GM23248 (cell line): Measurements from ENCODE around the gene OSTN. TPM values are rescaled to one million over a fixed set of nuclear protein-coding genes. Genes with fewer than 3 reads are reported as not detected.

Experiments
- DNase-seq: peaks from one replicate; pipeline ENCODE4 v3.0.0-alpha.2; 2015
- H2AFZ ChIP-seq: fragments of 200-600 bp; sonication (generic); 2 replicates; pipeline ENCODE4 v1.6.1; 2016; ENCODE audit warnings: antibody characterized with exemption
- H3F3A ChIP-seq: fragments of 200-600 bp; sonication (generic); 2 replicates; pipeline ENCODE4 v1.6.1; 2016; ENCODE audit warnings: mild to moderate bottlenecking, antibody characterized with exemption, mixed run types; ENCODE audit not compliant: insufficient read depth
- H3K27ac ChIP-seq: fragments of 200-600 bp; sonication (generic); 2 replicates; pipeline ENCODE4 v1.5.1; 2016; ENCODE audit warnings: mild to moderate bottlenecking
- H3K27me3 ChIP-seq: fragments of 200-600 bp; sonication (generic); replicated peaks from 2 replicates; pipeline ENCODE4 v1.6.1; 2016; ENCODE audit warnings: mild to moderate bottlenecking; ENCODE audit not compliant: insufficient read depth
- H3K36me3 ChIP-seq: fragments of 200-600 bp; sonication (generic); 2 replicates; pipeline ENCODE4 v1.6.1; 2016; ENCODE audit warnings: low read depth, mild to moderate bottlenecking
- H3K4me1 ChIP-seq: fragments of 200-600 bp; sonication (generic); 2 replicates; pipeline ENCODE4 v1.6.1; 2016; ENCODE audit warnings: mild to moderate bottlenecking; ENCODE audit not compliant: insufficient read depth
- H3K4me2 ChIP-seq: fragments of 200-600 bp; sonication (generic); one replicate; pipeline ENCODE4 v1.6.1; 2016; ENCODE audit warnings: mild to moderate bottlenecking; ENCODE audit not compliant: unreplicated experiment
- H3K4me3 ChIP-seq: fragments of 200-600 bp; sonication (generic); 2 replicates; pipeline ENCODE4 v1.5.1; 2016; ENCODE audit warnings: mild to moderate bottlenecking
- H3K79me2 ChIP-seq: fragments of 200-600 bp; sonication (generic); 2 replicates; pipeline ENCODE4 v1.6.1; 2016; ENCODE audit warnings: mild to moderate bottlenecking; ENCODE audit not compliant: insufficient read depth
- H3K9ac ChIP-seq: fragments of 200-600 bp; sonication (generic); 2 replicates; pipeline ENCODE4 v1.6.1; 2016; ENCODE audit warnings: mild to moderate bottlenecking
- H3K9me2 ChIP-seq: fragments of 200-600 bp; sonication (generic); 2 replicates; pipeline ENCODE4 v1.6.1; 2016; ENCODE audit warnings: mixed run types, mild to moderate bottlenecking, moderate library complexity; ENCODE audit not compliant: insufficient read depth
- H3K9me3 ChIP-seq: fragments of 200-600 bp; sonication (generic); one replicate; pipeline ENCODE4 v1.6.1; 2017; ENCODE audit warnings: low read depth
- H4K20me1 ChIP-seq: fragments of 200-600 bp; sonication (generic); 2 replicates; pipeline ENCODE4 v1.6.0; 2016; ENCODE audit not compliant: insufficient read depth
- EZH2 ChIP-seq: fragments of 200-600 bp; sonication (generic); IDR thresholded peaks from 2 replicates; pipeline ENCODE4 v1.6.1; 2018; ENCODE audit warnings: antibody characterized with exemption, mild to moderate bottlenecking; ENCODE audit not compliant: insufficient read depth, poor library complexity, severe bottlenecking
- EZH2phosphoT487 ChIP-seq: fragments of 200-600 bp; sonication (generic); IDR thresholded peaks from 2 replicates; pipeline ENCODE4 v1.6.1; 2018; ENCODE audit warnings: antibody characterized with exemption, moderate library complexity, mild to moderate bottlenecking, low read depth; ENCODE audit not compliant: insufficient read depth
- WGBS, 2 experiments: methylation state at CpG; one replicate each; pipeline ENCODE4 v1.1.6; 2015 to 2017; ENCODE audit warnings: low lambda C conversion rate in 2 of 2, low coverage in 1 of 2; ENCODE audit errors: missing lambda C conversion rate in 2 of 2; 5-methylcytosine and 5-hydroxymethylcytosine counted together
- in situ Hi-C: fragments of 300-500 bp; cut with MboI; formaldehyde crosslinking; loops from 2 replicates; pipeline ENCODE4 v1.15.0; 2020
- polyA plus RNA-seq: library from polyadenylated mRNA; unstranded; fragments of >200 nt; fragmentation: Nextera tagmentation; extraction: Ambion mirVana; gene quantifications from 2 replicates; pipeline ENCODE4 v1.2.1, GENCODE V29; 2016
- total RNA-seq: library from RNA; depleted of rRNA; stranded (reverse); fragments of >200 nt; shearing (Covaris generic); gene quantifications from 2 replicates; pipeline ENCODE4 v1.2.3, GENCODE V29; 2014

The OSTN gene
- total and polyA plus RNA-seq, 2 experiments from 2014 or later, result not detected

DNA sequence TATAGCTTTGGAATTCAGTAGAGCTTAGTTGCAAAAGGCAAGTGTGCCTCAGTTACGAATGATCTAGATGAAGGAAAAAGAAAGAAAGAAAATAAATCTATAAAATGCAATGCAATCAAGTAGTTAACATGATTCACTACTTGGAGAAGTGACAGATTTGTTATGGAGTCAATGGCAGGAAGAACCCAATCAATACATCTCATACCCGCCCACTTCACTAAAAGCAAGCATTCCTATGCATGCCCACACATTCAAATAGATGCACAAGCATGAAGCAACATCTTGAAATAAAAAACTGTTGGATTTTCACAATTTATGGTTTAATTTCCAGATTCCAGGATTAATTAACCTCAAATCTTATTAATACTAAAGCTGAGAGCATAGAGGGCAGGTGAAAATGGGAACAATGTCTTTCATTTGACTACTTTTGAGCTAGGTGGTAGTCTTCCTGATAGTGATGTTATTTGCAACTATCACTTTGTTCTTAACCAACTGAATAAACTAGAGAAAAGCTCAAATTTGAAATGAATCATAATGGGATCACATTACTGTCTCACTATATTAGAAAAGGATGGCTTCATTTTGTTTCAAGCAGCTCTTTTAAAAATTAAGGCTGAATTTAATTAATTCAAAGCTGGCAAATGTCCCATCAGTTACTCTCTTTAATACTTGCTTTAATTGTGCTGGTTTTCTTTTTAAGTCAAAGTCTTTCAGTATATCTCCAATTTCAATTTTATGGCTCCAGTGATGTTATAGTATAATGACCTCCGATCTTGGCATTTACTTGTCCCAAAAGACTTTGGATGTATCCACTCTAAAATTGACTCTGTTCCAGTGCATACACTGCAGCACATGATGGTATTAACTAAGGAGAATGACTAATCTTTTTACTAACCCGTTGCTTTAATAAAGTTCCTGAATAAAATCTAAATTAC is 83.5 kb downstream of the OSTN start:
- no peak overlapping the region for H3K9ac ChIP-seq
- peak; percentile 39 for DNase-seq
- peaks cover 11% of the 10 kb centered on the region; the same call in 1 of the 2 replicates for H3F3A ChIP-seq
- no peaks in the 10 kb centered on the region for H3K79me2 ChIP-seq
- H3K4me3 ChIP-seq, result no peak overlapping the region
- H3K4me2 ChIP-seq, result no peak overlapping the region
- in situ Hi-C loops, result no loop called here
- no peak overlapping the region for H3K27ac ChIP-seq
- H2AFZ ChIP-seq, result peak overlapping the region; percentile 11; the same call in 1 of the 2 replicates
- H3K36me3 ChIP-seq, result no peaks in the 10 kb centered on the region
- H3K4me1 ChIP-seq, result peaks cover 10% of the 10 kb centered on the region
- 33 to 39% methylated on average over 4 of the region's 4 CpGs for WGBS, 2 experiments
- H3K9me2 ChIP-seq, result no peaks in the 10 kb centered on the region
- no peak for TF ChIP-seq EZH2phosphoT487
- TF ChIP-seq EZH2, result no peak
- H3K9me3 ChIP-seq, result no peaks in the 10 kb centered on the region
- no peaks in the 10 kb centered on the region for H3K27me3 ChIP-seq
- H4K20me1 ChIP-seq, result no peaks in the 10 kb centered on the region

DNA sequence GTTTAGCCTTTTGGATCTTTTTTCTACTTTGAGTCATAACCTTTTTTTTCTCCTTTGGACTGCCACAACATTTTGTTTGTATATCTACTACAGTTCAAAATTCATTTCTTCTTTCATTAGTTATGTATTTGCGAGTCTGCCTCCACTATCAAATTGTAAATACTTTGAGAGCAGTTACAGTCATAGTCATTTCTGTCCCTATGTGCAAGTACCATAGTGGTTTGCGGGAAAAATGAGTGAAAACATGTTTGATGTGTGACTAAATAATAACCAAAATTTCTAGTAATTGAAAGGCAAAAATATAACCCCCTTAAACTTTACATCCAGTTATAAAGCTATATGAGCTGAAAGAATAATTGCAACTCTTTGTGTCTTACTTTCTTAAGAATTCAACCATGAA is 84.4 kb downstream of the OSTN start:
- 0 out of 2 replicates have a peak overlapping the region, but pooled peaks have one; percentile 11 for H2AFZ ChIP-seq
- H3K27ac ChIP-seq, result no peak overlapping the region
- no peak overlapping the region for H3K9ac ChIP-seq
- H3K9me2 ChIP-seq, result no peaks in the 10 kb centered on the region
- H3K79me2 ChIP-seq, result no peaks in the 10 kb centered on the region
- TF ChIP-seq EZH2phosphoT487, result no peak
- no peak for TF ChIP-seq EZH2
- H3K36me3 ChIP-seq, result no peaks in the 10 kb centered on the region
- WGBS, 2 experiments, result 85 to 86% methylated on average over 2 of the region's 2 CpGs
- H3K9me3 ChIP-seq, result no peaks in the 10 kb centered on the region
- peaks cover 11% of the 10 kb centered on the region; the same call in 1 of the 2 replicates for H3F3A ChIP-seq
- H3K27me3 ChIP-seq, result no peaks in the 10 kb centered on the region
- in situ Hi-C loops, result no loop called here
- H3K4me3 ChIP-seq, result no peak overlapping the region
- DNase-seq, result no peak
- no peaks in the 10 kb centered on the region for H4K20me1 ChIP-seq
- no peak overlapping the region for H3K4me2 ChIP-seq
- H3K4me1 ChIP-seq, result peaks cover 10% of the 10 kb centered on the region

DNA sequence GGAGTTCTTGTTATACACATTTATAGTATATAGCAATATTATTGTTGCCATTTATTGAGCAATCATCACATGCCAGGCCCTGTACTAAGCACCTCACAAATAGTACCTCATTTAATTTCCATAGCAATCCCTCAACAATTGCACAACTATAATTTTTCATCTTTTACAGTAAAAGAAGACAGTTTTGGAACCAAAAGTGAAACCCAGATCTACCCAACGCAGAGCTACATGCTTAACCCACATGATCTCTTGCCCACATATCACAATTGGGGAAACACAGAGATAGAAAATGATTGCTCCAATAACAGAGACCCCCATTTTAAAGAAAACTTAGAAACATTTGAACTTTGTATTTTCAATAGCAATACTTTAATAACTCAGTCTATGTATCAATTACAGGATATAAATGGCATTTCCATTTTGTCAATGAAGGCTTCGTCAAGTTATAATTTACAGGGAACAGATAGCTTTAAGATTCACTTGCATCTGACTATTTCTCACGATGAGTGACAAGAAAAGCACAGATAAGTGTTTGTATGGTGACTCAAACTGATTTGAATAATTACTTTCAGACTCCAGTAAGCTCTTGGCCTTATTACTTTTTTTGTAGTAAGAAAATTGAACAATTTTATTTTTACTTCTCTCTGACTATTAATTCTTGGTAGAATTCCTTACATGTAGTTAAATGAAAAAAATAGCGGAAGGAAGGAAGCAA is 91.4 kb downstream of the OSTN start:
- 16 to 21% methylated on average over 4 of the region's 4 CpGs for WGBS, 2 experiments
- Histone ChIP-seq H3K36me3 (no peaks in the 10 kb centered on the region), H3K27me3 (no peaks in the 10 kb centered on the region), H3K4me3 (peak overlapping the region; percentile 52), H3K4me2 (peak overlapping the region; percentile 72), H3K27ac (peak overlapping the region; percentile 16; the same call in 1 of the 2 replicates), H2AFZ (peak overlapping the region; percentile 82), H3K9me2 (no peaks in the 10 kb centered on the region), H3F3A (peaks cover 7% of the 10 kb centered on the region; the same call in 1 of the 2 replicates), H3K9ac (peak overlapping the region; percentile 44; the same call in 1 of the 2 replicates), H4K20me1 (no peaks in the 10 kb centered on the region), H3K9me3 (no peaks in the 10 kb centered on the region), H3K79me2 (no peaks in the 10 kb centered on the region), H3K4me1 (peaks cover 10% of the 10 kb centered on the region)
- in situ Hi-C loops, result no loop called here
- TF ChIP-seq EZH2phosphoT487 (no peak), EZH2 (no peak)
- DNase-seq, result peak; percentile 51

DNA sequence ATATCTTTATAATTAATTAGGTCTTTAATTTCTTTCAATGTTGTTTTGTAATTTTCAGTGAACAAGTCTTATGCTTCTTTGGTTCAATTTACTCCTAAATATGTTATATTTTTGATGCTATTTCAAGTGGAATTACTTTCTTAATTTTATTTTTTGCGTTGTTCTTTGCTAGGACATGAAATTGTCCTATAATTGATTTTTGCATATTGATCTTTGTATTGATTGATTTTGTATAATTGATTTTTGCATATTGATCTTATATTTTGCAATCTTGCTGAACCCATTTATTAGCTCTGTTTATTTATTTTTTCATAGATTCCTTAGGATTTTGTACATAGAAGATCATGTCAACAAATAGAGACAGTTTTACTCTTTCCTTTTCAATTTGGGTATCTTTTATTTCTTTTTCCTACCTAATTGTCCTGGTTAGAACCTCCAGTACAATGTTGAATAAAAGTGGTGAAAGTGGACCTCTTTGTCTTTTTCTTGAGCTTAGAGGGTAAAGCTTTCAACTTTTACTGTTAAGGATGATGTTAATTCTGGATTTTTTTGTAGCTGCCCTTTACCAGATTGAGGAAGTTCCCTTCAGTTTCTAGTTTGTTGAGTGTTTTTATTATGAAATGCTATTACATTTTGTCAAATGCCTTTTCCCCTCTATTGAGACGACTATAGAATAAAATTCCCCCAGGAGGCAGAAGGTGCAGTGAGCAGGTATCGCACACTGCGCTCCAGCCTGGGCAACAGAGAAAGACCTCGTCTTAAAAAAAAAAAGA is 93.4 kb downstream of the OSTN start:
- TF ChIP-seq EZH2phosphoT487 (no peak), EZH2 (no peak)
- in situ Hi-C loops, result no loop called here
- no peaks in the 10 kb centered on the region for H3K9me2 ChIP-seq

More for the DNA sequence above, 93.4 kb downstream of the OSTN start:
- H2AFZ ChIP-seq, result no peak overlapping the region
- no peaks in the 10 kb centered on the region for H3K9me3 ChIP-seq
- H3K36me3 ChIP-seq, result no peaks in the 10 kb centered on the region
- H3F3A ChIP-seq, result peaks cover 7% of the 10 kb centered on the region; the same call in 1 of the 2 replicates
- H3K79me2 ChIP-seq, result no peaks in the 10 kb centered on the region
- no peak overlapping the region for H3K27ac ChIP-seq
- no peaks in the 10 kb centered on the region for H4K20me1 ChIP-seq
- no peaks in the 10 kb centered on the region for H3K27me3 ChIP-seq
- DNase-seq, result no peak
- H3K4me3 ChIP-seq, result no peak overlapping the region
- H3K4me1 ChIP-seq, result peaks cover 10% of the 10 kb centered on the region
- no peak overlapping the region for H3K4me2 ChIP-seq
- 66% methylated on average over 5 of the region's 5 CpGs for WGBS, 2 experiments
- no peak overlapping the region for H3K9ac ChIP-seq
